SK-N-SH (cell line): ENCODE data around the gene CETN2. TPM values are rescaled to one million over a fixed set of nuclear protein-coding genes. Genes with fewer than 3 reads are reported as not detected.

Experiments
- CTCF ChIA-PET: fragments of 300-600, 350-600 bp; formaldehyde crosslinking; extraction: SDS; loops from one replicate; lab custom pipeline; 2021; lab: Yijun Ruan, JAX
- POLR2A ChIA-PET: fragments of 350-600 bp; sonication (Branson Sonifier 250); formaldehyde crosslinking; extraction: SDS; loops from one replicate; lab custom pipeline; 2020; ENCODE audit warnings: antibody characterized with exemption, inconsistent platforms; lab: Yijun Ruan, JAX
- DNase-seq: peaks from one replicate; pipeline ENCODE4 v3.0.0; 2012
- H2AFZ ChIP-seq: fragments of 200-600 bp; sonication (generic); 2 replicates; pipeline ENCODE4 v1.8.1; 2016; ENCODE audit warnings: antibody characterized with exemption, mild to moderate bottlenecking, low read depth
- H3F3A ChIP-seq: fragments of 200-600 bp; sonication (generic); replicated peaks from 2 replicates; pipeline ENCODE3; 2016; ENCODE audit warnings: antibody characterized with exemption, mild to moderate bottlenecking; ENCODE audit not compliant: insufficient read depth
- H3K27ac ChIP-seq, 2 experiments: fragments of 200-500 bp in 1 of 2; fragments of 200-600 bp in 1 of 2; sonication (Bioruptor generic) in 1 of 2; sonication (generic), shearing (Covaris generic) in 1 of 2; 2 replicates each; pipeline versions ENCODE4 v1.5.1 to v1.6.1; 2014 to 2016; ENCODE audit warnings: low read depth in 2 of 2, inconsistent platforms in 1 of 2, low read length in 1 of 2, mild to moderate bottlenecking in 1 of 2, mixed read lengths in 1 of 2
- H3K27me3 ChIP-seq: fragments of 200-600 bp; sonication (generic), shearing (Covaris generic); 2 replicates; pipeline ENCODE4 v1.6.1; 2016; ENCODE audit warnings: mixed run types; ENCODE audit not compliant: insufficient read depth
- H3K36me3 ChIP-seq, 2 experiments: fragments of 200-500 bp in 1 of 2; fragments of 200-600 bp in 1 of 2; sonication (Bioruptor generic) in 1 of 2; sonication (generic) in 1 of 2; replicated peaks in 1 of 2; 2 replicates each; pipeline versions ENCODE3 to v1.5.1; 2014 to 2016; ENCODE audit warnings: low read length in 1 of 2, mild to moderate bottlenecking in 1 of 2; ENCODE audit not compliant: insufficient read depth in 2 of 2, control insufficient read depth in 1 of 2
- H3K4me1 ChIP-seq, 2 experiments: fragments of 200-500 bp in 1 of 2; fragments of 200-600 bp in 1 of 2; sonication (Bioruptor generic) in 1 of 2; sonication (generic), shearing (Covaris generic) in 1 of 2; 2 replicates each; pipeline versions ENCODE4 v1.5.1 to v1.6.1; 2014 to 2016; ENCODE audit warnings: low read depth in 1 of 2, low read length in 1 of 2, mixed run types in 1 of 2; ENCODE audit not compliant: insufficient read depth in 2 of 2, control insufficient read depth in 1 of 2
- H3K4me2 ChIP-seq: fragments of 200-600 bp; sonication (generic), shearing (Covaris generic); 2 replicates; pipeline ENCODE4 v1.6.1; 2017; ENCODE audit warnings: mixed run types
- H3K4me3 ChIP-seq, 2 experiments: fragments of 200-500 bp in 1 of 2; fragments of 200-600 bp in 1 of 2; sonication (Bioruptor generic) in 1 of 2; sonication (generic), shearing (Covaris generic) in 1 of 2; 2 replicates each; pipeline versions ENCODE4 v1.5.1 to v1.8.1; 2014 to 2016; ENCODE audit warnings: low read depth in 2 of 2, inconsistent platforms in 1 of 2, low read length in 1 of 2, mild to moderate bottlenecking in 1 of 2, mixed read lengths in 1 of 2, moderate library complexity in 1 of 2
- H3K79me2 ChIP-seq: fragments of 200-600 bp; sonication (generic); 2 replicates; pipeline ENCODE4 v1.8.1; 2017; ENCODE audit warnings: mild to moderate bottlenecking; ENCODE audit not compliant: insufficient read depth
- H3K9ac ChIP-seq: fragments of 200-600 bp; sonication (generic); 2 replicates; pipeline ENCODE4 v1.6.1; 2017; ENCODE audit warnings: mixed run types
- H3K9me2 ChIP-seq: fragments of 200-600 bp; sonication (generic); 2 replicates; pipeline ENCODE4 v1.6.1; 2017; ENCODE audit warnings: mixed run types
- H3K9me3 ChIP-seq: fragments of 200-600 bp; sonication (generic); 2 replicates; pipeline ENCODE4 v1.6.1; 2017; ENCODE audit warnings: mixed run types, mild to moderate bottlenecking, moderate library complexity
- H4K20me1 ChIP-seq: fragments of 200-600 bp; sonication (generic); 2 replicates; pipeline ENCODE4 v1.6.1; 2017; ENCODE audit warnings: mild to moderate bottlenecking, mixed run types; ENCODE audit not compliant: insufficient read depth
- EP300 ChIP-seq, 2 experiments: IDR thresholded peaks; 2 replicates each; pipeline versions ENCODE4 v1.4.0 to v1.6.1; 2012; ENCODE audit warnings: borderline replicate concordance in 1 of 2, low read depth in 1 of 2, low read length in 1 of 2
- FOSL2 ChIP-seq: IDR thresholded peaks from 2 replicates; pipeline ENCODE4 v1.4.0; 2012; ENCODE audit warnings: low read depth, mild to moderate bottlenecking, moderate library complexity, borderline replicate concordance
- IRF3 ChIP-seq: fragments of 150-350 bp; IDR thresholded peaks from 2 replicates; pipeline ENCODE4 v1.6.1; 2016; ENCODE audit warnings: mild to moderate bottlenecking, low read depth, low read length
- MXI1 ChIP-seq: IDR thresholded peaks from 2 replicates; pipeline ENCODE4 v1.6.1; 2012; ENCODE audit warnings: mild to moderate bottlenecking, low read depth, low read length, improper control_type of control experiment
- NFIC ChIP-seq: IDR thresholded peaks from 2 replicates; pipeline ENCODE4 v1.4.0; 2012; ENCODE audit warnings: borderline replicate concordance
- NRF1 ChIP-seq: IDR thresholded peaks from 2 replicates; pipeline ENCODE4 v1.6.1; 2012; ENCODE audit warnings: low read depth, mild to moderate bottlenecking, low read length
- RCOR1 ChIP-seq: fragments of 150-350 bp; IDR thresholded peaks from 2 replicates; pipeline ENCODE4 v1.6.1; 2017; ENCODE audit warnings: antibody characterized with exemption, low read length
- REST ChIP-seq: IDR thresholded peaks from 2 replicates; pipeline ENCODE4 v1.6.1; 2012; ENCODE audit warnings: mild to moderate bottlenecking, low read depth, low read length, moderate library complexity
- RXRA ChIP-seq: IDR thresholded peaks from 2 replicates; pipeline ENCODE4 v1.4.0; 2012; ENCODE audit warnings: low read depth, mild to moderate bottlenecking, borderline replicate concordance
- TAF1 ChIP-seq: IDR thresholded peaks from 2 replicates; pipeline ENCODE4 v1.6.1; 2012; ENCODE audit warnings: low read depth, mild to moderate bottlenecking, low read length, moderate library complexity, borderline replicate concordance
- TCF12 ChIP-seq: IDR thresholded peaks from 2 replicates; pipeline ENCODE4 v1.4.0; 2012
- TEAD4 ChIP-seq: IDR thresholded peaks from 2 replicates; pipeline ENCODE4 v1.4.0; 2012; ENCODE audit warnings: mild to moderate bottlenecking, borderline replicate concordance; ENCODE audit not compliant: insufficient read depth
- USF1 ChIP-seq: IDR thresholded peaks from 2 replicates; pipeline ENCODE4 v1.4.0; 2012; ENCODE audit warnings: low read depth, borderline replicate concordance
- WGBS: methylation state at CpG from one replicate; pipeline ENCODE4 v1.1.6; 2017; ENCODE audit warnings: low lambda C conversion rate; 5-methylcytosine and 5-hydroxymethylcytosine counted together
- polyA plus RNA-seq, 3 experiments: library from polyadenylated mRNA; depleted of rRNA; stranded (reverse); fragments of >200 nt; gene quantifications; 2 replicates each; pipeline ENCODE4 v1.2.3, GENCODE V29; 2012

CETN2 gene
- polyA plus RNA-seq, 1 of the 3 experiments (the other 2 are of a cell fraction) = 41.1 TPM

GRCh38 chrX:152832520-152832919 is 2.0 kb upstream of the CETN2 start:
- Histone ChIP-seq H4K20me1 (no peaks in the 10 kb centered on the region), H3K4me2 (peak overlapping the region; percentile 89), H3K27ac (no peak overlapping the region), H3K9ac (no peak overlapping the region), H3K9me3 (no peaks in the 10 kb centered on the region), H3K36me3 (peaks cover 23 to 32% of the 10 kb centered on the region in 2 experiments), H3F3A (no peaks in the 10 kb centered on the region), H3K79me2 (peaks cover 69% of the 10 kb centered on the region), H3K27me3 (no peaks in the 10 kb centered on the region), H3K4me3 (peak overlapping the region in 1 of 2 experiments; percentile 94; a peak in 1 of 4 replicates), H2AFZ (no peak overlapping the region), H3K9me2 (no peaks in the 10 kb centered on the region), H3K4me1 (peaks cover 0 to 19% of the 10 kb centered on the region in 2 experiments; a peak in 2 of 4 replicates)
- CTCF ChIA-PET = interaction anchor here (1.3 kb wide), 1 partner anchor 11 kb away, joined by 5 read pairs; no protein-coding TSS in a partner anchor
- WGBS = 97% methylated on average over 5 of the region's 5 CpGs
- POLR2A ChIA-PET = no interaction called here
- TF ChIP-seq IRF3 (no peak), NFIC (no peak), EP300 (IDR thresholded peaks at IDR 0.05; ENCODE audit: borderline replicate concordance in 1 of 2, low read depth in 1 of 2, low read length in 1 of 2) (no peak), TAF1 (no peak), RCOR1 (no peak), REST (no peak), TCF12 (no peak), RXRA (no peak), NRF1 (no peak), TEAD4 (no peak), MXI1 (no peak), USF1 (no peak), FOSL2 (no peak)
- no peak for DNase-seq
